K562 (cell line): ENCODE measurements around the gene NUDT14. TPM values are rescaled to one million over a fixed set of nuclear protein-coding genes. Genes with fewer than 3 reads are reported as not detected.

ENCODE experiments used
- ATAC-seq: fragments of 200-7000 bp; cut with Tn5 transposase; 3 replicates; pipeline ENCODE4 v1.9.1; 2020; ENCODE audit warnings: moderate library complexity
- BruUV-seq: library from RNA; stranded (reverse); fragments of 400-500 nt; replicated peaks from 2 replicates; lab custom pipeline; 2021; lab: Mats Ljungman, UMichigan
- CTCF ChIA-PET: fragments of 300-600 bp; formaldehyde crosslinking; extraction: SDS; loops from one replicate; lab custom pipeline; 2021; ENCODE audit warnings: low intra/inter-chr PET ratio; lab: Yijun Ruan, JAX
- POLR2A ChIA-PET: fragments of 300-600, 350-650 bp; sonication (Branson Sonifier 250); formaldehyde crosslinking; extraction: SDS; loops from one replicate; lab custom pipeline; 2021; ENCODE audit warnings: antibody characterized with exemption, inconsistent platforms; lab: Yijun Ruan, JAX
- DNase-seq, 4 experiments: peaks; one replicate each; pipeline versions ENCODE4 v3.0.0 to v3.0.0-alpha.2; 2011 to 2018; ENCODE audit warnings: low spot score in 3 of 4, mixed read lengths in 3 of 4; ENCODE audit errors: extremely low read depth in 1 of 4
- FAIRE-seq: peaks from 2 replicates; lab custom pipeline; 2011; peaks lifted over from hg19 to GRCh38; lab: Jason Lieb, UNC
- H2AFZ ChIP-seq: 2 replicates; pipeline ENCODE4 v1.6.0; 2011; ENCODE audit warnings: low read depth, low read length, control low read depth, inconsistent platforms
- H3K27ac ChIP-seq: fragments of 200-600 bp; 3 replicates; pipeline ENCODE4 v1.8.0; 2011; ENCODE audit warnings: low read depth, mild to moderate bottlenecking, control low read depth, inconsistent platforms, low read length, moderate library complexity, mixed read lengths; ENCODE audit errors: extremely low read depth
- H3K27me3 ChIP-seq, 2 experiments: fragments of 300-600 bp in 1 of 2; 2 replicates in 1 of 2; 3 replicates in 1 of 2; pipeline versions ENCODE4 v1.6.0 to v1.8.0; 2011; ENCODE audit warnings: inconsistent platforms in 2 of 2, low read length in 2 of 2, mild to moderate bottlenecking in 1 of 2, mixed read lengths in 1 of 2, moderate library complexity in 1 of 2; ENCODE audit not compliant: control insufficient read depth in 2 of 2, insufficient read depth in 2 of 2
- H3K36me3 ChIP-seq: fragments of 300-600 bp; 3 replicates; pipeline ENCODE4 v1.8.0; 2011; ENCODE audit warnings: mild to moderate bottlenecking, low read length, inconsistent platforms; ENCODE audit not compliant: control insufficient read depth, insufficient read depth
- H3K4me1 ChIP-seq, 2 experiments: fragments of 200-600 bp in 1 of 2; replicated peaks in 1 of 2; 2 replicates in 1 of 2; 3 replicates in 1 of 2; pipeline versions ENCODE4 v1.5.1 to v1.8.0; 2011; ENCODE audit warnings: inconsistent platforms in 2 of 2, low read length in 2 of 2, mild to moderate bottlenecking in 1 of 2, mixed read lengths in 1 of 2, moderate library complexity in 1 of 2; ENCODE audit not compliant: control insufficient read depth in 2 of 2, insufficient read depth in 2 of 2
- H3K4me2 ChIP-seq: 2 replicates; pipeline ENCODE4 v1.6.1; 2011; ENCODE audit warnings: low read length, control low read depth, inconsistent platforms, mixed read lengths; ENCODE audit not compliant: insufficient read depth
- H3K4me3 ChIP-seq: fragments of 200-600 bp; sonication (generic), shearing (Covaris generic); 2 replicates; pipeline ENCODE4 v1.5.1; 2016; ENCODE audit warnings: control low read depth, inconsistent platforms
- H3K79me2 ChIP-seq: fragments of 200-600 bp; 3 replicates; pipeline ENCODE4 v1.8.0; 2011; ENCODE audit warnings: low read length, inconsistent platforms; ENCODE audit not compliant: control insufficient read depth, insufficient read depth
- H3K9ac ChIP-seq, 2 experiments: 2 replicates each; pipeline versions ENCODE4 v1.6.0 to v1.6.1; 2011; ENCODE audit warnings: low read depth in 2 of 2, low read length in 2 of 2, control low read depth in 1 of 2, inconsistent platforms in 1 of 2, mild to moderate bottlenecking in 1 of 2, mixed read lengths in 1 of 2; ENCODE audit not compliant: insufficient read depth in 1 of 2
- H3K9me1 ChIP-seq: one replicate; pipeline ENCODE4 v1.6.0; 2011; ENCODE audit warnings: inconsistent platforms, mild to moderate bottlenecking, low read length, moderate library complexity; ENCODE audit not compliant: control insufficient read depth, insufficient read depth
- H3K9me3 ChIP-seq: replicated peaks from 2 replicates; pipeline ENCODE4 v1.5.1; 2011; ENCODE audit warnings: low read depth, low read length, inconsistent platforms; ENCODE audit not compliant: control insufficient read depth, insufficient read depth
- H4K20me1 ChIP-seq: replicated peaks from 2 replicates; pipeline ENCODE4 v1.6.1; 2011; ENCODE audit warnings: low read length, inconsistent platforms, mixed read lengths; ENCODE audit not compliant: control insufficient read depth, insufficient read depth
- ATF3 ChIP-seq, 2 experiments: fragments of 450-650 bp in 1 of 2; sonication (generic) in 1 of 2; formaldehyde crosslinking in 1 of 2; IDR thresholded peaks in 1 of 2; conservative IDR thresholded peaks in 1 of 2; 2 replicates each; pipeline versions ENCODE4 v1.6.1 to v1.8.1; 2016 to 2023; ENCODE audit warnings: mild to moderate bottlenecking in 2 of 2, moderate library complexity in 2 of 2, inconsistent platforms in 1 of 2, missing genetic modification reagents in 1 of 2
- EP400 ChIP-seq: fragments of 450-650 bp; IDR thresholded peaks from 2 replicates; pipeline ENCODE4 v1.6.1; 2017; ENCODE audit warnings: antibody characterized with exemption, mild to moderate bottlenecking, moderate library complexity
- EZH2 ChIP-seq: IDR thresholded peaks from 2 replicates; pipeline ENCODE4 v1.6.1; 2012; ENCODE audit warnings: low read depth, mild to moderate bottlenecking, inconsistent platforms, low read length, borderline replicate concordance
- FOSL1 ChIP-seq: fragments of 200-800 bp; sonication (Bioruptor generic); conservative IDR thresholded peaks from 2 replicates; pipeline ENCODE4 v1.6.1; 2016; ENCODE audit warnings: missing genetic modification characterization, missing compliant biosample characterization
- HNRNPL ChIP-seq: fragments of 200-400 bp; formaldehyde crosslinking; IDR thresholded peaks from 2 replicates; pipeline ENCODE4 v1.6.1; 2017; ENCODE audit warnings: low read depth, mild to moderate bottlenecking, low read length
- JUN ChIP-seq, 2 experiments: sonication (generic) in 1 of 2; formaldehyde crosslinking in 1 of 2; IDR thresholded peaks; 2 replicates each; pipeline versions ENCODE4 v1.6.1 to v1.8.0; 2012 to 2022; ENCODE audit warnings: borderline replicate concordance in 2 of 2, mild to moderate bottlenecking in 2 of 2, improper control_type of control experiment in 1 of 2, low read depth in 1 of 2, low read length in 1 of 2, missing genetic modification reagents in 1 of 2
- NR2F6 ChIP-seq: fragments of 450-650 bp; formaldehyde crosslinking; IDR thresholded peaks from 2 replicates; pipeline ENCODE4 v1.4.0; 2020; ENCODE audit warnings: mild to moderate bottlenecking
- POLR2A ChIP-seq: fragments of 450-650 bp; conservative IDR thresholded peaks from 2 replicates; pipeline ENCODE4 v1.6.1; 2016
- POLR2AphosphoS5 ChIP-seq: IDR thresholded peaks from 2 replicates; pipeline ENCODE4 v1.6.1; 2011; ENCODE audit warnings: mild to moderate bottlenecking, low read depth, low read length, moderate library complexity; ENCODE audit not compliant: control insufficient read depth, insufficient read depth
- SMARCE1 ChIP-seq: fragments of 450-650 bp; IDR thresholded peaks from 2 replicates; pipeline ENCODE4 v1.7.1; 2016; ENCODE audit warnings: mild to moderate bottlenecking
- TAF15 ChIP-seq: fragments of 200-400 bp; formaldehyde crosslinking; IDR thresholded peaks from 2 replicates; pipeline ENCODE4 v1.6.1; 2017; ENCODE audit warnings: mild to moderate bottlenecking, low read depth, low read length, moderate library complexity
- TFAP4 ChIP-seq: sonication (generic); formaldehyde crosslinking; IDR thresholded peaks from 2 replicates; pipeline ENCODE4 v1.8.0; 2022; ENCODE audit warnings: missing genetic modification reagents, mild to moderate bottlenecking, moderate library complexity, borderline replicate concordance
- THRA ChIP-seq: fragments of 450-650 bp; IDR thresholded peaks from 2 replicates; pipeline ENCODE4 v1.6.1; 2017; ENCODE audit warnings: mild to moderate bottlenecking, moderate library complexity
- U2AF2 ChIP-seq: fragments of 200-400 bp; formaldehyde crosslinking; optimal IDR thresholded peaks from 2 replicates; pipeline ENCODE3; 2017; ENCODE audit warnings: low read depth, mild to moderate bottlenecking, low read length
- ZBTB26 ChIP-seq: fragments of 450-650 bp; formaldehyde crosslinking; IDR thresholded peaks from 2 replicates; pipeline ENCODE4 v1.4.0; 2022; ENCODE audit warnings: missing genetic modification characterization
- ZBTB8A ChIP-seq: fragments of 450-650 bp; IDR thresholded peaks from 2 replicates; pipeline ENCODE4 v1.6.1; 2018; ENCODE audit warnings: mild to moderate bottlenecking, moderate library complexity; ENCODE audit not compliant: partially characterized antibody
- ZNF263 ChIP-seq: sonication (generic); formaldehyde crosslinking; IDR thresholded peaks from 2 replicates; pipeline ENCODE4 v1.8.0; 2022; ENCODE audit warnings: mild to moderate bottlenecking, missing genetic modification reagents, borderline replicate concordance
- WGBS: fragments of 100-300 bp; shearing (Covaris generic); methylation state at CpG from one replicate; pipeline ENCODE4 v1.1.6; 2016; ENCODE audit warnings: low coverage, mixed read lengths; ENCODE audit not compliant: insufficient coverage; ENCODE audit errors: missing lambda C conversion rate; 5-methylcytosine and 5-hydroxymethylcytosine counted together
- in situ Hi-C: fragments of 300-500 bp; cut with MboI; formaldehyde crosslinking; loops from 4 replicates; pipeline ENCODE4 v1.15.0; 2018; ENCODE audit warnings: inconsistent platforms, mixed read lengths
- intact Hi-C: fragments of 100-400 bp; cut with micrococcal nuclease; formaldehyde crosslinking; loops from 2 replicates; pipeline ENCODE4 v1.14.2; 2022
- polyA plus RNA-seq, 8 experiments: library from polyadenylated mRNA; depleted of rRNA in 4 of 8; stranded (reverse) in 5 of 8; unstranded in 3 of 8; fragments of >200 nt; fragmentation: Nextera tagmentation in 2 of 8; fragmentation: Illumina TruSeq in 1 of 8; extraction: Ambion mirVana in 2 of 8; extraction: Trizol in 1 of 8; gene quantifications; 2 replicates each; pipeline versions ENCODE4 v1.2.1 to v1.2.3, GENCODE V29; 2011 to 2014; ENCODE audit warnings: inconsistent platforms in 1 of 8, missing spikeins in 1 of 8
- total RNA-seq, 7 experiments: library from RNA; depleted of rRNA in 6 of 7; stranded (reverse); fragments of >200 nt in 6 of 7; fragmentation: Illumina TruSeq in 2 of 7; extraction: Trizol in 2 of 7; gene quantifications; 2 replicates each; pipeline versions ENCODE4 v1.2.1 to v1.2.3, GENCODE V29; 2011 to 2021; ENCODE audit warnings: low replicate concordance in 1 of 7

The NUDT14 gene
- total and polyA plus RNA-seq, 9 of the 15 experiments (the other 6 are each of a cell fraction or from before 2014, with no cell fraction given): 0.14 to 16.3 (median 8.2) TPM

- peak overlapping the region; percentile 29 for H3K4me2 ChIP-seq
- in situ Hi-C loops (no loop called here), intact Hi-C loops (no loop called here)
- ATAC-seq (peak; percentile 55), FAIRE-seq (peak; percentile 81), DNase-seq (peak; percentile 51 to 71 (median 62))
- ChIA-PET POLR2A (no interaction called here), CTCF (no interaction called here)
- no peaks in the 10 kb centered on the region for H3K79me2 ChIP-seq
- no TSS peak for BruUV-seq
- 4% methylated on average over 18 of the region's 18 CpGs for WGBS
- peaks cover 6 to 72% of the 10 kb centered on the region in 2 experiments; a peak in 3 of 5 replicates for H3K4me1 ChIP-seq
- no peak overlapping the region for H3K4me3 ChIP-seq
- H2AFZ ChIP-seq: peak overlapping the region; percentile 59; the same call in 1 of the 2 replicates
- peaks cover 9% of the 10 kb centered on the region; the same call in 1 of the 2 replicates for H4K20me1 ChIP-seq
- H3K9ac ChIP-seq: no peak overlapping the region; a peak in 1 of 4 replicates
- H3K27ac ChIP-seq: no peak overlapping the region
- no peaks in the 10 kb centered on the region for H3K9me1 ChIP-seq
- peaks cover 0 to 12% of the 10 kb centered on the region in 2 experiments; a peak in 2 of 5 replicates for H3K27me3 ChIP-seq
- H3K9me3 ChIP-seq: no peaks in the 10 kb centered on the region
- no peaks in the 10 kb centered on the region for H3K36me3 ChIP-seq
- TF ChIP-seq ZNF263 (CRISPR knock-in tag) (no peak), ZBTB8A (no peak), EZH2 (no peak), TFAP4 (CRISPR knock-in tag) (peak; percentile 42; the same call in 1 of the 2 replicates), TAF15 (no peak), THRA (no peak), U2AF2 (no peak), NR2F6 (CRISPR knock-in tag) (no peak), JUN (IDR thresholded peaks at IDR 0.05; ENCODE audit: borderline replicate concordance, low read depth, low read length) (peak; percentile 51; the same call in 1 of the 2 replicates), JUN (CRISPR knock-in tag; IDR thresholded peaks at IDR 0.05; ENCODE audit: borderline replicate concordance) (no peak), SMARCE1 (0 out of 2 replicates have a peak, but pooled peaks have one; percentile 23), ATF3 (IDR thresholded peaks at IDR 0.05) (peak; percentile 66), ATF3 (CRISPR knock-in tag; conservative IDR thresholded peaks at IDR 0.05) (no peak), ZBTB26 (CRISPR knock-in tag) (no peak), HNRNPL (no peak), FOSL1 (tag) (peak; percentile 36; the same call in 1 of the 2 replicates), EP400 (no peak), POLR2AphosphoS5 (no peak), POLR2A (no peak)
These were observed 18.0 kb upstream of the NUDT14 start for GRCh38 chr14:105199093-105199492.
